NCI-H1105 (cell line): ENCODE results near the gene CARD16.
"Not testable (repeated sequence)": the region's sequence is repeated elsewhere in the genome, so short reads cannot be mapped to it uniquely, and the experiment has no call there.

Experiments
- DNase-seq: peaks from one replicate; lab custom pipeline; 2025; lab: John Stamatoyannopoulos, UW

CARD16 gene

DNA sequence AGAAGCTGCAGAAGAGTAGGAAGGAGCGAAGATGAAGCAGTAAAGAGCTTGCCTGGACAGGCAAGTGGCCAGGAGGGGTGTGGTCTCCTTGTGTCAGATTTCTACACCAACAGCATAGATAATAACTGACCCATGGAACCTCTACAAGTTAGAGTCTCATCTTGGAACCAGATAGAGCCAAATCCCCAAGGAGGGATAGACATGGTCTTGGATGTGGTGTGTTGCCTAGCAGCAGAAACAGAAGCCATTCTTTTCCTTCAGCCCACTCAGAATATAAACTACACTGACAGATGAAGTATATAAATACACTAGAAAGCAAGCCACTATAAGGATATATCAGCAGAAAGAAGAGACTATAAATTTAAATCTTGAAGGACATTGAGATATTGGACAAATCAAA, 4.3 kb upstream of the CARD16 start:
- no peak for DNase-seq

DNA sequence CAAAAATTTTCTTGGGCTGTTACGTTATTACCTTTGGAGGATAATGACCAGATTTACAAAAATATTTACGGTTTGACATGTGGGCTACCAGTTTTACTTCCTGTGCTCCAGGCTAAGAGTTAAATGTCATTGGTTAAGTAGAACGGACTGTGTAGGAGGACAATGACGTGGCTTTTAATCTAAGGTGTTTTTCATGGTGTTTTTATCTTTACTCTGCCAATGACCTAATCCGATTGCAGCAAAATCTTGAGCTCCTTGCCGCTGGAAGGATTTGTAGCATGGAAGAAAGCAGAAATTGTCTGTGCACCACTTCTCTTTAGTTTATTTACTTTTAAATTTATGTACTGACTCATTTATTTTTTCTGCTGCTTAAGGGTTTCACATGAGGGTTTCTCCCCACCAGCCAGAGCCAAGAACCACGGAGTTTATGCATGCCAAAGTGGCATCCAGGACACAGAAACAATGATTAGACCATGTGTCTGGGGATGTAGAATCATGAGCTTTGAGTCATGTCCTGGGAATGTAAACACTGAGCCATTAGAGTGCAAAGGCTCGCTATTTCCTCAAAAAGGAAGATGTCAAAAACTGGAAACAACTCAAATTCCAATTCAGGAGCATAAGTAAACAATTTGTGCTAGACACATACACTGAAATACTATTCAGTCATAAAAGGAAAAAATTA, 1.9 kb upstream of the CARD16 start:
- no peak for DNase-seq

DNA sequence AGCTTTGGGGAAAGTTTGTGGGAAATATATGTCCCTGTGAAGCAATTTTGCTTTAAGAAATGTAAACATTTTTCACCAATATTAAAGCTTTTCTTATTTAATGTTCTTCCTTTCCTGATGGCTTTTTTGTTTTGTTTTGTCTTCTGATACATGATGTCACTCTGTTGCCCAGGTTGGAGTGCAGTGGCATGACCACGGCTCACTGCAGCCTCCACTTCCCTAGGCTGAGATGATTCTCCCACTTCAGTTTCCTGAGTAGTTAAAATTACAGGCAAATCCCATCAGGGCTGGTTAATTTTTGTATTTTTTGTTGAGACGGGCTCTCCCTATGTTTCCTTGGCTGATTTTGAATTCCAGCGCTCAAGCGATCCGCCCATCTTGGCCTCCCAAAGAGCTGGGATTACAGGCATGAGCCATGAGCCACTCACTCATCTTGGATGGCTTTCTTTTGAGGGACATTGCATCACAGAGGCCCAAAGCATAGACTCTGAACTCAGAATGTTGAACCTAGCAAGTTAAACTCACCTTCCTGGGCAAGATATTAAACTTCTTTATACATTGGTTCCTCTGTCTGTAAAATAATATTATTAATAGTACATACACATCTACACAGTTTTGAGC, 651 bp upstream of the CARD16 start:
- DNase-seq = no peak

DNA sequence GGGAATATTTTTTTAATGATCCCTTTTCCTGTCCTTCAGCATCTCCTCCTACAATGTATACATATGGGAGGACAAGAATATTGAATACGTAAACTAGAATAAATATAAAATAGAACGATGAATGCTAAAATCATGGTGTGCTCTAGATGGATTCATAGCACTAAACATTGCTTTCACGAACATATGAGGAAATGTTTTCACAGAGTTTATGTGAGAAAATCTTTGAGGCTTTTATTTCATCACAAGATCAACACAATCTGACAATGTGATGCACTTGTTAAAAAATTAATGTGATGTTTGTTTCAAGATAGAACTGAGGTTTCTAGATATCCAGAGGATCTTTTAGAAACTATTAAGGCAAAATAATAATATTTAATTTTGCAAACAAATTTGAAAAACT, 3.0 kb downstream of the CARD16 start:
- DNase-seq = no peak

DNA sequence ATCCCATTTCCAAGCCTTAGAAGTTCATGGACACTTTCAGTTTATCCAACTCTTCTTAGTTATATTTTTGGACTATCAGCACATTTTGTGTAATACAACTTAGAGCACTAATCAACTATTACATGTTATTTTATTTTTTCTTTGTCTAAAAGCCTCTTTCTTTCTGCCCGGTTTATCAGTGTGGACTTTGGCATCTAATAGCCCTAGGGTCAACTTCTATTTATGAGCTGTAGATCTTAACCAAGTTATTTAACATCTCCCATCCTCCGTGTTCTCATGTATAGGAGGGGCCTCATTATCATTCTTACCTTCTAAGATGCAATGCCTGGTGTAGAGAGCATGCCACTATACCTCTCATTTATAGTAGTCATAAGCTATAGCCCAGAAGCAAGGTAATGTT, 4.4 kb downstream of the CARD16 start:
- no peak for DNase-seq

DNA sequence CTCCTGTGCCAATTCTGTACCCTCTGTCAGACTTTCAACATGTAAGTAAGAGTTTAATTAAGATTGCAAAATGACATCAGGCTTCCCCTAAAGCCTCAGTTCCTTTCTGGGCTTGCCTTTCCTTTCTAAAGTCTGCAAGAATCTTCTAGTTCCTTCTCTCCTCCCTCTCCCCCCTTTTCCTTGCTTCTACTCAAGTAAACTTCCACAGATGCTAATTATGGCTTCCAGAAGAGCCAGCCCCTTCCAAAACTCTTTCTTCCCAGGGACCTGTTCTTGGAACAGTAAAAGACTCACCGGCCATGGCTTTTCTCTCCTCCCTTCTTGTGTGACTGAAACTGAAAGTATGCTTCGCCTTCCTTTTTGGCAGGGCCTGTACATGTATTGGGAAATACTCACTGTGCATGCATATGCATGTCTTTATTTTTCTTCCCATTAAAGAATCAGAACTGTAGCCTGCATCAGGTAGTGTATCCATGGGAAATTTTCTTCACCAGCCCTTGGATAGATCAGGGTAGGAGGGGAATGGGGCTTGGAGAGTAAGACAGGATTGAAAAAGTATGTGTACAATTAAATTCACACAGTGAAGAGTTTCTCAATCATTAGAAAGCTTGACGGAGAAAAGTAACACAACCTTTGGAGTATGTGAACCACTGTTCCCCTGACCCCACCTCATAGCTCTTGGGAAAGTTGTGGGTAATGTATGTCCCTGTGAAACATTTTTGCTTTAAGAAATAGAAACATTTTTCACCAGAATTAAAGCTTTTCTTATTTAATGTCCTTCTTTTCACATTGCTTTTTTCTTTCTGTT, 10.1 kb downstream of the CARD16 start, which contains the start of gene CASP1:
Gene CASP1 (minus strand): TSS at position 332 of the 808 bp plus-strand sequence. CDS start 31 bp downstream, at position 301.
- no peak for DNase-seq

DNA sequence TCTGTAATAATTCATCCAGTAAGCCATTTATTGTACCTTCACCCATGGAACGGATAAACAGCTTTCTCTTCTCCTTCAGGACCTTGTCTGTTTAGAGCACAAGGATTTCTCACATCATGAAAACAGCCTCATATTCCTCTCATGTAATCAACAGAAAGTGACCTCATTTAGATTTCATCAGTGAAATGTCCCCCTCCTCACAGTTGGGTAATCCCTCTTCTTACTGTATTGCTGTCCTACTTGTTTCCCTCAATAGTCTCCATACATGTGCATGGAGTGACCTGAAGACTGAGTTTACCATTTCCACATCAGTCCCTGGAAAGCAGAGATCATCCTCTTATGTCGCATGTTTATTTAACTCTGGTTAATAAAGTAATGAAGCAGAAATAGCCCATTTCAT, 10.7 kb downstream of the CARD16 start:
- not testable (repeated sequence) for DNase-seq

DNA sequence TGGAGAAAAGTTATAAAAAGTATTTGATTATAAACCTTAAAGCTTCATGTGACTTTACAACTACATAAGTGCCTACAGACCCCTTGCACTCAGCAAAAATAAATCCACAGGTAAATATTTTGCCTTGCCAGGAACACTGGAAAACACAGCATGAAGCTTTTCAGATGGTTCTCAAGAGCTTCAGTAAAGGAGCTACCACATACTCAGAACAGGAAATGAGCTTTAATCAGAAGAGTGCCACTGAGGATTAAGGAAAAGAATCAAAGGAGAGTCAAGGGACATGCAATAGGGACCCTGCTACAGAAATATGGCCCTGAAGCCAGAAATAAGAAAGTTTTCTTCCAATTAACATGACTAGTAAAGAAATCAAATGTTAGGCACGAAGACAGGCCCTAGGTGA, 11.4 kb downstream of the CARD16 start:
- no peak for DNase-seq

DNA sequence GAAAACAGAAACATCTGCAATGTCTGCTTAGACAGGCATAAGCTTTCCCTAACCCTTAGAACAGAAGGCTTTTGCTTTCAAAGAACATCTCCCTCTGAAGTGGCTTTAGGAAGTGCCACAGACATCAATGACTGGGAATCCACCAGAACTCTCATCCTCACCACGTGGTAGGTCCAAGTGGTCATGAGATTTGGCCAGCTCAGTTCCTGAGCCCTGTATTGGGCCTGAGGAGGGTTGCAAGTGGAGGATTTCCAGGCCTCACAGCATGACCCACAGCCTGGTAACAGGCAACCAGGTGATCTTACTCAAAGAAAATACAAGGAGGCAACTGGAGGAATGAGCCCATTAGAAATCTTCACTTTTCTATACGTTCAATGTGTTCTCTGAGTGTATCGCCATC, 11.8 kb downstream of the CARD16 start:
- no peak for DNase-seq

DNA sequence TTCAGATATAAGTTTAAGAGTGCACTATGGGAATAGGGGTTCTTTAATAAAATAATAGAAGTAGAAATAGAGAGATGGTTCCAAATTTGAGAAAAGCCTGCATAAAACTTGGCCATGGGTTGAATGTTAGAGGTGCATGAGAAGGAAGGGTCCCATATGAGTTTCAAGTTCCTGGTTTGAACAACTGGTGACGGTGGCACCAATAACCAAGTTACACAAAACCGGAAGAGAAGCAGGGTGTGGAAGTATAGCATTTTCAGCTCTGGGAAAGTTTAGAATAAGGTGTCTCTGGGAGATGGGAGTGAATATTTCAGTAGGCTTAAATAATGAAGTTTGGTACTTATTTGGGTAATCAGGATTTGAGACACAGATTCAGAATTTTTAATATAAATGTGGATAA, 12.6 kb downstream of the CARD16 start:
- no peak for DNase-seq

DNA sequence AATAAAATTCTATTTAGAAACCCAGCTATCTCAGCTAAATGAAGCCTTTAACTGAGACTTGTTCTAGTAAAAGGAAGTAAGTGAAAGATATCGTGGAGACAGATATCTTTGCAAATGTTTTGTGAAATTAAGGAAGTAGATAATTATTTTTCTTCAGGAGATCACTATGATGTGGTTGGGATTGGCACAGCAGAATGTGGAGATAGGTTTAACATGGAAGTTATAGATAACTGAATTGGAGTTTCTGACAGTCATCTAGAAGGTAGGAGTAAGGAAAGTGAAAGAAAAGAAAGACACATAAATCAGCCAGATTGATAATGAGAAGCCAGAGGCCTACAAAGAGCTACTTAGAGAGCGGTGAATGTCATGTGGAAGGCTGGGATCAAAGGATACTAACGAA, 17.5 kb downstream of the CARD16 start:
- DNase-seq = no peak

DNA sequence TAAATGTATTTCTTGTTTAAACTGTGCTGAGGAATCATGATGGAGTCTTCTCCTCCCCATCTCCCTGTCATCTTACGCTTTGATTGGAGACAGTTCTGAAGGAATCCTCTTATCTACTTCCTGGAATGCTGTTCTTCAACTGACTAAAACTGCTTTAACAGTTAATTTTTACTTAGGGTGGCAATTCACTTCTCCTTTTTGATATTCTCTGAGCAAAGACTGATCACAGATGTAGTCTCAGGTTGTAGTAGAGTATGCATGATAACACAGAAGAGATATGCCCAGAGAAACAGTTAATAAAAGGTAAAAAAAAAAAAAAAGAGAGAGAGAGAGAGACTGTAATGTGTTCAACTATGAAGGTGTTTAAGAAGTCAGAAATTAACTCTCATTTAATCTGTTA, 20.7 kb downstream of the CARD16 start:
- no peak for DNase-seq

DNA sequence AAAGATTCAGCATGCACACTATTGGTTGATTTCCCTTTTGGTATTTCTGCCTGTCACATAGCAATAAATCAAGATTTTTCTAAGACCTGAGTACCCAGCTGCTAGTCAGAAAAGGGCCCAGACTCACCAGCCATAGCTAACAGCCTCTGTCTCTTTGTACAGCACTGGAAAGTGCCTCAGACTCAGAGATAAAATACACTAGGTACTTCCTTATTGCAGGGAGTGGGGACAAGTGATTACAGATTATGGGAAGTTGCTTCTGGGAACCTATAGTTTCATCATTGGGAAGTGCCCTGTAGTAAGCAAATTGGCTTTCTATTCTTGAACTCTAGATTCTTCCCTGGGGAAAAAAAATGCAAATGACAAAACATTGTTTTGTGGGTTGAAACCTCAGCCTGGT, 22.1 kb downstream of the CARD16 start, which contains the start of gene CASP5:
Gene CASP5 (minus strand): TSS at position 166 of the 400 bp plus-strand sequence. CDS start 32 bp downstream, at position 134.
- no peak for DNase-seq

DNA sequence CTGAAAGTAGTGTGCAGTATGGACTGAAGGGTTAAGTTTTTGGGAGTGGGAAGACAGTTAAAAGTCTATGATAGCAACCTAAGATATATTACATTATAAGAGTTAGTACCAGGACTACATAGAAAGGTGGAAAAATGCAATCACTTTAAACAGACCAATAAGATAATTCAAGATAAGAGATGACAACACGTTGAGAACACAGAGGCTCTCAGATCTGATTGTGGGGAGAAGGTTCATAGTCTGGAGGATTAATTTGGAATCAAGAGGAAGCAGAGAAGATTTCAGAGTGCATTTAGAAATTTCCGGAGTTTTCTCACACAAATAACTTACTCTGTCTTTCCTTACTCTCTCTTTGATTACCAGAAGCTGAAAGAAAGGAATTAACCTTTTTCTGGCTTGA, 22.6 kb downstream of the CARD16 start:
- no peak for DNase-seq

DNA sequence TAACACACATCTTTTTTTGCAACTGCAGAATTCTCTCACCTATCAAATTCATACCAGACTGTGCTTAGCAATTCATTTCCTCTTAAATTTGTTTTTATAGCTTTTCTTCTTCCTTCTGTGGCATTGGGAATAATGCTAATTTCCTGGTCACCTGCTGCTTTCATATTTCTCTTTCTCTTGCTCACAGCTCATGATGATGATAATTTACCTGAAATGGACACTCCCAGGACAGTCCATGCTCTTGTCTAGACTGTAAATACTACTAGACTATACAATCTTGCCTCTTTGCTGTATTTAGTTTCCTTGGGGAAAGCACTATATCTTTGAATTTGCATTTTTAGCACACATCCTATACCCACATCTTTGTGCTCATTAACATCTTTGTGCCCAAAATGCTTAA, 37.7 kb downstream of the CARD16 start:
- no peak for DNase-seq

DNA sequence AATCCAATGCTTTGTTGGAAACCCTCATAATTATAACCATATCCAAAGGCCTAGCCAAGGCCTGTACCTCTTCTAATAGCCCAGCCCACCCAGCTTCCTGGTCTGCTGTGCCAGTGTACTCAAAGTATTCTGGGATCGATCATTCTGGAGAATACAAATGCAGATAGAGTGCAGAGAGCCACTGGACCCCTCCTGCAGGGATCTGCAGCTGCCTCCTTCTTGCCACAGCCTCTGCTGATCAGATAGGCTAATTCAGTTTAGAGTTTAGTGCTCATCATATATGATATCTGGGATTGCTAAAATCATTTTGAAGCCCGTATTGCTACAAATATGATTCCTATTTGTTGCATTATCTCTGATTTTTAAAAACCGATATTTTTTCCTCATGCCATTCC, 39.7 kb downstream of the CARD16 start:
- DNase-seq = no peak

DNA sequence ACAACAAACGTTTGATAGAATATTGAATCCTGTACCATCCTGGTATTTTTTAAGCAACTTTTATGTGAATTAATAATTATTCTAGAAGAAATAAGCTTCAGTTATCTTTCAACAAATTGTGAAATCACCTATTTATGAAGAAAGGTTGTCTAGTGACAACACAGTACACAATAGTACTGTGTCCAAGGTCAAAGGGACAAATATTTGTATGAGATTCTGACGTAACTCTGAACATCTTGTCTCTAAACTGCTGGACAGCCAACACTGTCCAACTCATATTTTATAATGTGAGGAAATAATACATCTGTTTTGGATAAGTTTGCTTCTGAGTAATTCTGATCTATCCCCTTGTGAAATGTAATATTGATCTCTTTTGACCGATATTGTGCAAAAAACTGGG, 41.1 kb downstream of the CARD16 start:
- no peak for DNase-seq

DNA sequence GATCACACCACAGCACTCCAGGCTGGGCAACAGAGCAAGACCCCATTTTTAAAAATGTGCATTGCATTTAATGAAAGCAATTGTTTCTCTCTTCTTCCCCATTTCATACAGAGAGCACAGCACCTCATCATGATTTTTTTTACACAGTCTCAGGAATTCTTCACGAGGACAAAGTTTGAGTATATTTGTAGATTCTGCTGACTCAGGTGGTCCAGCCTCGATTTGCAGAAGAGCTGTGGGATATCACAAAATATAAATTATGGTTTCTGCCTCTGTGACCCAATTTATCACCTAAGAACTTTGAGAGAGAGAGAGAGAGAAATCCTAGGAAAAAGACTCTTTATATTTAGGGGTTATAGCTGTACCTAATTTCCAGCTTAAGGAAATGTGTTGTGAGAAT, 42.0 kb downstream of the CARD16 start:
- DNase-seq = no peak

DNA sequence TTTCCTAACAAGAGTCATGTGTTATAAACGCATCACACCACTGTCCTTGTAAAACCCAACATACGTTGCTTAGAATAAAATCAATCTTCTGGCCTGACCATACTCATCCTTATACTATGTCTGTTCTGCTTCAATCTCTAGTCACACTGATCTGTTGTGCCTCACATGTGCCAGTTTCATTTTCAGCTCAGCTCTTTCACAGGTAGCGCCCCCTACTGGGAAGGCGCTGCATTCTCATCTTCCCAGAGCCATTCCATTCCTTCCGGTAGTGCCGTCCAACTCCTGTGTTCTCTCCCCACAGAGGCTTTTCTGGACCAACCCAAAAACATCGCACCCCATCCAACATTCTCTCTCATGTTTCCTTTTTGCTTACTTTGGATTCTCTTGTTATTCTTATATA, 44.3 kb downstream of the CARD16 start:
- no peak for DNase-seq

DNA sequence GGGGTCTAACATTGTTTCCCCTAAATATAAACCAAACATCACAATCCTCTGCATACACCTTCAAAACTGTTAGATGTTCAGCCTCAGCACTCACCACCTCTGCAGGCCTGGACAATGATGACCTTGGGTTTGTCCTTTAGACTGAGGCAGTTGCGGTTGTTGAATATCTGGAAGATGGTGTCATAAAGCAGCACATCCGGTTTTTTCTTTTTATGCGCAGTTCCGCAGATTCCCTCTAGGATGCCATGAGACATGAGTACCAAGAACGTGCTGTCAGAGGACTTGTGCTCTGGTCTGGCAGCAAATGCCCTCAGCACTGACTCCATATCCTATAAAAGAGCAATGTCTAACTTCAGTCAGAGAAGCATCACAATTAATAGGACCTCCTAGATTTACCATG, 45.0 kb downstream of the CARD16 start:
- no peak for DNase-seq

DNA sequence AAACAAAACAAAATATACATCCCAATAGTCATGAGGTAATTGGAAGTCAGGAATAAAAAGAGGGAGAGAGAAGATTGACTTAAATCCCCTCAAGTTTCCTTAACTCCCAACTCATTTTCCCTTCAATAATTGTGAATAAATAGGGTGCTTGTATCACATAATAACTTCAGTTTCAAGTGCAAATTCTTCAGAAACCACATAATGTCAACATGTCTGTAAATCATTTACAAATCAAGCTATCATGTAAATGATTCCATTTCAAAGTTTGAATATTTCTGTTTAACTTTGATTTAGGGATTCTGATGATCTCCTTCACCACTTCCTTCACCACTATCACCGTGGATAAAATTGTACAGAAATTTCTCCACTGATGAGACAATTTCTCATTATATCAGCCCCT, 45.4 kb downstream of the CARD16 start:
- DNase-seq = no peak

DNA sequence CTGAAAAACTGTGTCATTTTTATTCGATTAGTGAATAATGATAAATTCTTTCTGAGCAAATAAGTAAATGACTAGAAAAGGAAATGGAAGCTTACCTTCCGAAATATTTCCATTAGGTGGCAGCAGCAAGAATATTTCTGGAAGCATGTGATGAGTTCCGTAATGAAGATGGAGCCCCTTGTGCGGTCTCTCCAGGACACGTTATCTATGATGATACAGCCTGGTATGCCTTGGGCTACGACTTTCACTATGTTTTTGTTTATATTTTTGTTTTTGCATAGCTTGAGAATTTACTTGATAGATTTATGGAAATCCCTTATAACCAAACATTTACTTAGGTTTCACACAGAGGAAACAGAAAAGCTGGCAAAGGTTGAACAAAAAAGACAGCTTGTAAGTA, 47.8 kb downstream of the CARD16 start:
- no peak for DNase-seq

DNA sequence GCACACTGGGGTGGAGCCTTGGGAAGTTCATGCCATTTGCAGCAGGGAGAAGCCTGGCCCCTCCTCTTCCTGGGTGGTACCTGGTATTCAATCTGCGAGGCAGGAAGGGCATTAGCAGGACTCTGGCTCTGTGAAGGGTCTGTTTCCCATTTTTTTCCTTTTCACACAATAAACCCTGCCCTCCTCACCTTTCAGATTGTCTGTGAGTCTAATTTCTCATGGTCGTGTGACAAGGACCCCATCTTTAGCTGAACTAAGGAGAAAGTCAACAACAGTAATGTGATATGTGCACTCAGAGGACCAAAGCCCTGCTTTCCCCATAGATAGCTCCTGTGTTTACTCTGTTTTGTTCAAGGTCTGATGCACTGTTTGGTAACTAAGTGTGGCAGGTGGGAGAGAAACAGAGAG, 50.1 kb downstream of the CARD16 start:
- peak; percentile 24 for DNase-seq
